ENCODE measurements around the gene GRIK2. TPM values are rescaled to one million over a fixed set of nuclear protein-coding genes. Genes with fewer than 3 reads are reported as not detected.

The GRIK2 gene
- total and polyA plus RNA-seq, 2 of the 4 experiments (the other 2 are of a cell fraction), result 8.2 to 15.2 TPM

GRCh38 chr6:101413773-101414172, 20.3 kb downstream of the GRIK2 start:
- Histone ChIP-seq H3K27me3 (ENCODE audit: control insufficient read depth, insufficient read depth, low read length) (no peaks in the 10 kb centered on the region), H2AFZ (replicated peaks; ENCODE audit: low read length, poor library complexity) (no peak overlapping the region), H3K14ac (replicated peaks; ENCODE audit: low read depth, low read length) (no peak overlapping the region), H3K27ac (ENCODE audit: insufficient read depth, low read length) (no peak overlapping the region), H3K18ac (ENCODE audit: low read depth, low read length) (no peak overlapping the region), H2BK5ac (ENCODE audit: low read depth, low read length, poor library complexity, severe bottlenecking) (no peak overlapping the region), H4K91ac (ENCODE audit: insufficient read depth, low read depth, low read length) (no peak overlapping the region), H3K4me1 (ENCODE audit: control insufficient read depth, insufficient read depth, low read length) (no peaks in the 10 kb centered on the region), H4K5ac (ENCODE audit: low read depth, low read length) (no peak overlapping the region), H3K56ac (ENCODE audit: extremely low read depth, insufficient read depth, low read length) (no peak overlapping the region), H3K9me1 (ENCODE audit: insufficient read depth, low read length) (no peaks in the 10 kb centered on the region), H2BK120ac (ENCODE audit: low read depth, low read length) (no peak overlapping the region), H3K23ac (ENCODE audit: low read depth, low read length) (no peak overlapping the region), H3K4me2 (ENCODE audit: low read depth, low read length) (no peak overlapping the region), H3K4me3 (ENCODE audit: insufficient read depth, low read depth, low read length) (no peak overlapping the region), H4K8ac (ENCODE audit: low read depth in 2 of 2, low read length in 2 of 2) (no peak overlapping the region), H2BK20ac (ENCODE audit: low read depth, low read length) (no peak overlapping the region), H4K20me1 (ENCODE audit: insufficient read depth, low read length) (no peaks in the 10 kb centered on the region), H3K9ac (ENCODE audit: low read depth, low read length) (no peak overlapping the region), H2AK5ac (ENCODE audit: low read depth, low read length) (no peak overlapping the region), H3K9me3 (ENCODE audit: control insufficient read depth, insufficient read depth, low read length) (no peaks in the 10 kb centered on the region), H3K36me3 (ENCODE audit: control insufficient read depth, insufficient read depth, low read length) (no peaks in the 10 kb centered on the region), H3K79me1 (ENCODE audit: low read depth in 1 of 2, low read length in 2 of 2) (peaks cover 4 to 8% of the 10 kb centered on the region in 2 experiments; a peak in 2 of 4 replicates), H2BK15ac (ENCODE audit: low read depth, low read length) (no peak overlapping the region), H2AK9ac (replicated peaks; ENCODE audit: low read depth, low read length, poor library complexity) (no peak overlapping the region), H3K4ac (ENCODE audit: low read depth, low read length) (no peak overlapping the region)
- dilution Hi-C loops (cut with HindIII; ENCODE audit: low sequenced_read_pairs, unreplicated experiment) (no loop called here), in situ Hi-C loops (cut with MboI; ENCODE audit: low sequenced_read_pairs) (no loop called here), intact Hi-C loops (cut with micrococcal nuclease) (no loop called here)
- ChIA-PET CTCF (no interaction called here), POLR2A (ENCODE audit: unreplicated experiment) (no interaction called here)
- no peak for ATAC-seq (ENCODE audit: low read depth)
- no TSS peak for BruUV-seq (replicated peaks)
- no peak for TF ChIP-seq NFE2L2 (IDR thresholded peaks at IDR 0.05; ENCODE audit: low read depth, low read length)
- TF ChIP-seq CHD1 (IDR thresholded peaks at IDR 0.05; ENCODE audit: low read depth, low read length), result no peak
- TF ChIP-seq CEBPB (IDR thresholded peaks at IDR 0.05; ENCODE audit: low read depth, low read length), result no peak
- no peak for TF ChIP-seq RCOR1 (IDR thresholded peaks at IDR 0.05; ENCODE audit: insufficient replicate concordance, low read length)
- TF ChIP-seq MXI1 (IDR thresholded peaks at IDR 0.05; ENCODE audit: borderline replicate concordance, low read depth, low read length), result no peak
- TF ChIP-seq RFX5 (IDR thresholded peaks at IDR 0.05; ENCODE audit: low read depth, low read length), result no peak
- no peak for TF ChIP-seq FOS (IDR thresholded peaks at IDR 0.05; ENCODE audit: low read depth, low read length)
- TF ChIP-seq MAFK (IDR thresholded peaks at IDR 0.05; ENCODE audit: low read depth, low read length), result no peak
- no peak for TF ChIP-seq CTCF (conservative IDR thresholded peaks at IDR 0.05; ENCODE audit: low read depth, low read length)
- no peak for TF ChIP-seq POLR2A (IDR thresholded peaks at IDR 0.05; ENCODE audit: low read depth, low read length)
- no peak for TF ChIP-seq SMC3 (IDR thresholded peaks at IDR 0.05; ENCODE audit: low read depth, low read length)
- TF ChIP-seq ELK1 (IDR thresholded peaks at IDR 0.05; ENCODE audit: borderline replicate concordance, low read depth, low read length), result no peak
- no peak for TF ChIP-seq BHLHE40 (IDR thresholded peaks at IDR 0.05; ENCODE audit: low read depth, low read length)
- no peak for TF ChIP-seq USF2 (IDR thresholded peaks at IDR 0.05; ENCODE audit: low read depth, low read length)
- no peak for TF ChIP-seq RAD21 (IDR thresholded peaks at IDR 0.05; ENCODE audit: low read length)
- DNase-seq, result no peak

Measured in IMR-90 (cell line).